Measurements from ENCODE around the gene TNKS1BP1.

DNA sequence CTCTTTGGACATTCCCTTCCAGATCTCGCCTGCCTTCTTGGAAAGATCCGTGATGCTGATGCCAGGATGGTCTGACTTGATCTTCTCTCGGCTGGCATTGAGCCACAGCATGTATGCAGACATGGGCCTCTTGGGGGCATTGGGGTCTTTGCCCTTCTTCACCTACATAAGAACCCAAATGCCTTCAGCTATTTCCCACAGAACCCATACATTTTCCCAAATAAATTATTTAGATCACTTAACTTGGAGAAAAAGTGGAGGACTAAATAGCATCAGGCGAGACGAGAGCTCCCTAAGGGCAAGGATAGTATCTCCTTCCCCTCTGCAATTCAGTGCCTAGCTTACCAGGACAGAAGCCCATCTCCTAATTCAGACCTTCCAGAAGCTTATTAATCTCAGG, 3.0 kb upstream of the TNKS1BP1 start:
- TF ChIP-seq, protein P1, sequence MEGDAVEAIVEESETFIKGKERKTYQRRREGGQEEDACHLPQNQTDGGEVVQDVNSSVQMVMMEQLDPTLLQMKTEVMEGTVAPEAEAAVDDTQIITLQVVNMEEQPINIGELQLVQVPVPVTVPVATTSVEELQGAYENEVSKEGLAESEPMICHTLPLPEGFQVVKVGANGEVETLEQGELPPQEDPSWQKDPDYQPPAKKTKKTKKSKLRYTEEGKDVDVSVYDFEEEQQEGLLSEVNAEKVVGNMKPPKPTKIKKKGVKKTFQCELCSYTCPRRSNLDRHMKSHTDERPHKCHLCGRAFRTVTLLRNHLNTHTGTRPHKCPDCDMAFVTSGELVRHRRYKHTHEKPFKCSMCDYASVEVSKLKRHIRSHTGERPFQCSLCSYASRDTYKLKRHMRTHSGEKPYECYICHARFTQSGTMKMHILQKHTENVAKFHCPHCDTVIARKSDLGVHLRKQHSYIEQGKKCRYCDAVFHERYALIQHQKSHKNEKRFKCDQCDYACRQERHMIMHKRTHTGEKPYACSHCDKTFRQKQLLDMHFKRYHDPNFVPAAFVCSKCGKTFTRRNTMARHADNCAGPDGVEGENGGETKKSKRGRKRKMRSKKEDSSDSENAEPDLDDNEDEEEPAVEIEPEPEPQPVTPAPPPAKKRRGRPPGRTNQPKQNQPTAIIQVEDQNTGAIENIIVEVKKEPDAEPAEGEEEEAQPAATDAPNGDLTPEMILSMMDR (IDR thresholded peaks at IDR 0.05): no peak
- no peak for TF ChIP-seq EP300 (IDR thresholded peaks at IDR 0.05)
